GM08714 (cell line): ENCODE data around the gene CA14.

Experiments
- H3K4me3 ChIP-seq: fragments of 200-500 bp; sonication (Bioruptor generic); 2 replicates; pipeline ENCODE4 v1.5.1; 2014; ENCODE audit warnings: mild to moderate bottlenecking, low read length, inconsistent platforms
- ZNF274 ChIP-seq: IDR thresholded peaks from 2 replicates; pipeline ENCODE4 v1.6.1; 2012; ENCODE audit warnings: mild to moderate bottlenecking, low read depth, low read length

The CA14 gene

DNA sequence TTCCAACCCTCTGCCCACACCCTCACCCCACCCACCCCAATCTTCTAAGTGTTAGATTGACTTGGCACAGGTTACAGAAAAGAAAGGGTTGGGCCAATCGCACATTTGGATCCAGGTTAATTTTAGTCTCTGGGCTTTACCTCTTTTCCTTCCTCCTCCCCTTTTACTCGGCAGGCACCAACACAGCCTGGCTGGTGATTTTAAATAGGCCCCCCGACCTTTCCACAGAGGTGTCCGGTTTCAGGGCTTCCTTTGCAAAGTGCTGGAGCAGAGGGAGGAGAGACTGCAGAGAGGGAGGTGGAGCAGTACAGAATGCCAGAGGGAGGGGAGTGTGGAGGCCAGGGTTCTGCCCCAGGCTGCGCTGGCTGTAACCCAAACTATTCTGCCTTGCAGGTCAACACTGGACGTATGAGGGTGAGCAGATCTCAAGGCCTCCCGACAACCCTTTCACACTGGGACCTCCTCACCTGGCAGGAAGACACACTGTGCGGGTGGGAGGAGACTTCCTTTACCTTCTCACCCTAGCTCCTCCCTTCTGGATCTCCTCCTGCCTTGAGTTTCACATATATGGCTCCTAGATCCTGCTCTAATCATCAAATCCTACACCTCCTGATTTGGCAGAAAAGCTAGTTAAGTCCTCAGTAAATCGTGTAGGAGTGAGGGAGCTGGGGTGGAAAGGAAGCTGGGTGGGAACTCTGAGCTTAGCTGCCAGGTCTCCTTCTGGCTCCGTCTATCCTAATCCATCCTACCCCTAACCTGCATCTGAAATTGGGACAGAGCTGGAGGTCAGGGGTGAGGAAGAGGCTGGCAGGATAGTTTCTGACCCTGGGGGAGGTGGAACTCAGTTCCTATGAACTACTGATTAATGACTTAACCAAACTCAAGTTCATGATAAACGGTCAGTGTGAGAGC lies 2.4 kb downstream of the CA14 start:
- H3K4me3 ChIP-seq = no peak overlapping the region
- TF ChIP-seq ZNF274 = no peak

DNA sequence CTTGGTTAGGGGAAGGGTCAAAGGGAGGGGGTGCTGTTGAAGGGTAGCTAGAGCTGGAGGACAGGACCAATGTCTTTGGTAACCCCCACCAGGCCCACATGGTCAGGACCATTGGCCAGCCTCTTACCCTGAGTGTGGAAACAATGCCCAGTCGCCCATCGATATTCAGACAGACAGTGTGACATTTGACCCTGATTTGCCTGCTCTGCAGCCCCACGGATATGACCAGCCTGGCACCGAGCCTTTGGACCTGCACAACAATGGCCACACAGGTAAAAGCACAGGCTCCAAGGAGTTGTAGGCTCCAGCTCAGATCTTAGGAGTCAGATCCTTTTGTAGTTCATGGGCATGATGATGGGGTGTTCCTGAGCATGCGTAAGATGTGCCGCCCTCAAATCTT lies 3.8 kb downstream of the CA14 start:
- TF ChIP-seq ZNF274 = no peak

DNA sequence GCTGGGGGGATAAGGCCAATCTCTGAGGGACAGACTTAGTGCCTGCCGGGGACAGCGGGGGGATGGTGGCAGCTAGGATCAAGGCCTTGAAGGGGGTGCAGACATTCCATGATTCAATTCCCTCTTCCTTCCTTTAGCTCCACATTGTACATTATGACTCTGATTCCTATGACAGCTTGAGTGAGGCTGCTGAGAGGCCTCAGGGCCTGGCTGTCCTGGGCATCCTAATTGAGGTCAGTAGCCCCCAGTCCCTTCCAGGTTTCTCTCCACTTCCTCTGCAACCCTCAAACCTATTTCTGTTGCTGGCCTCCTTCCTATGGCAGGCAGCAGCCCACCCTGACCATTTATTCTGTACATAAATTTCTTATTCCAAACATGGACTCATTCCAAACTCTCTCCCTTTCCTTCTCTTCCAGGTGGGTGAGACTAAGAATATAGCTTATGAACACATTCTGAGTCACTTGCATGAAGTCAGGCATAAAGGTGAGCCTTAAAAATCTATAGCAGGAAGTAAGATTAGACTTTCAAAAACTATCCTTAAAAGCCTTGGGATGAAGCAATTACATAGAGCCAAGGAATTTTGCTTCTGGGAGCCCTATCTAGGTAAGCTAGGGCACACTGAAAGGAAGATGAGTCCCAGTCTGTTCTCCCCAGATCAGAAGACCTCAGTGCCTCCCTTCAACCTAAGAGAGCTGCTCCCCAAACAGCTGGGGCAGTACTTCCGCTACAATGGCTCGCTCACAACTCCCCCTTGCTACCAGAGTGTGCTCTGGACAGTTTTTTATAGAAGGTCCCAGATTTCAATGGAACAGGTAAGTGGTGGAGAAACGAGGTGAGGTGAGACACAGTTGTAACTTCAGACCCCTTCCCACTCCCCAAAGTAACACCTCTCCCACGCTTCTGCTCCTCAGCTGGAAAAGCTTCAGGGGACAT lies 5.1 kb downstream of the CA14 start:
- TF ChIP-seq ZNF274 = no peak
- H3K4me3 ChIP-seq = no peak overlapping the region

More for the DNA sequence above, 3.8 kb downstream of the CA14 start:
- no peak overlapping the region for H3K4me3 ChIP-seq

DNA sequence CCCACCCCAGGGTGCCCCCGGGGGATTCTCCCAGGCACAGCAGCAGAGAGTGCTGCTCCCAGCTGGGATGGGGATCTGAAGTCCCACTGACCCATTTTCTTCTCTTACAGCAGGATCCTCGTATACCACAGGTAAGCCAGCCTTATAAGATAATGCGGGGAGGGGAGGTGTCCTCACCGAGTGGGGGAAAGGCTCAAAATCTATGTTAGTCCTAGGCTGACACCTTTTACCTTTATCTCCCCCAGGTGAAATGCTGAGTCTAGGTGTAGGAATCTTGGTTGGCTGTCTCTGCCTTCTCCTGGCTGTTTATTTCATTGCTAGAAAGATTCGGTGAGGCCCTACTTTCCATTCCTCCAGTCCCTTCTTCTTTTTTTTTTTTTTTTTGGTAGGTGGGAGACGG lies 6.0 kb downstream of the CA14 start:
- no peak overlapping the region for H3K4me3 ChIP-seq
- no peak for TF ChIP-seq ZNF274

DNA sequence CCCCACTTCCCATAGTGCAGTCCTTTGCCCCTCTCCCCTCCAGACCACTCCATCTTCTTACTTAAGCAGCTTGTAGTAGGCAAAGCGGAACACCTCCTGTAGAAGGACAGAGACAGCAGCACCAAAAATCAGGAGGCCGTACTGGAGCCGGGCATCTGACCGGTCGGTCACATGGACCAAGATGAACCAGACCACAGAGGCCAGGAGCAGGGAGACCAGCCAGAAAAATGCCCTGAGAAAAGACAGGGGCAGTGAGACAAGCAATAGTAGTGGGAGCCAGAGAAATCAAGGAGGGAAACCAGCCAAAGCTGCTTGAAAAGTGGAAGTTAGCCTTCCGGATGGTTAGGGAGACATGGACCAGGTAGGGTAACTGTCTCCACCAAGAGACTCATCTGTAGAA lies 10.3 kb downstream of the CA14 start:
- peak overlapping the region; percentile 68 for H3K4me3 ChIP-seq
- TF ChIP-seq ZNF274 = no peak

DNA sequence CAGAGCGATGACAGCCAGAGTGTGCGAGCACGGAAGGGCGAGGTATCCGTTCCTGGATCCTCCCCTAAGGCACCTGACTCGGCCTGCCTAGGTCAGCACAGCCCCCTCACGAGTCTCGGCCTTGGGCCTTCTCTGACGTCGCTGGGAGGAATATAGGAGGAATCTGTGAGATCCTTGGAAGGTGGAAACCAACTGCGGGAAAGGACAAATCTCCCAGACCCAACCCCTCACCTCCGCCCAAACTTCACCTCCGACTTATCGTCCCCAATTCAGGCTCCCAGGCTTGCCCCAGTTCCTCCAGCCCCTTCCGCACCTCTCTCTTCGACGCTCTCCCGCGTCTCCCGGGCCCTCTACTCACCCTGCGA lies 10.7 kb downstream of the CA14 start:
- TF ChIP-seq ZNF274 = no peak
- H3K4me3 ChIP-seq = peak overlapping the region; percentile 68

DNA sequence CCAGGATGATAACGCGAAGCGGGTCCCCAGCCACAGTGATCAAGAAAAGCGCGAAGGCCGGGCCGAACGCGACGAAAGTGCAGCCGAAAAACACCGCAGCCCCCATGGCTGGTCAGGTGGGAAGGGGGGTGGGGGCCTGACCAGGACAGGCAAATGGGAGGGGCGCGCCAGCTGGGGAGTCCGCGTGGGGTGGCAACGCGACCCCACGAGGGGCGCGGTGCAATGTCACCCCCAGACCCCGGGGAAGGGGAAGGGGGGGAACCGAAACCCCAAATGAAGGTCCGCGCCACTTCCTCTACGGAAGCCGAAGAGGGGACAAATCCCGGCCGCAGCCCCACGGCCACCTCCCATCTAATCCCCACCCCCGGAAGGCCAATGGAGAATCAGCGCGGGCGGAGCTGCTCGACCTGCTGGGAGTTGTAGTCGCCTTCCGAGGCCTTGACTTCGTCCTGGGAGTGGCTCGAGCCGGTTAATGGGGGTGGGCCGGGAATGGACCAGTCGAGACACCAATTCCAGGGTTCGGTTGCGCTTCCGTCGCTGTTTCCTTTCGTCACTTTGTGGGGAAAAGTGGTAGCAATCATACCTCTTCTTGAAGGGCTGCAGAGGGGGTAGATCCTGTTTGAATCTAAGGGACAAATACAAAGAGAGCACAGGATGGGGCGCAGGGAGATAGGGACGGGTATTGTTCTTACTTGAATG lies 11.3 kb downstream of the CA14 start, which contains the start of gene APH1A:
APH1A (minus strand) TSS at position 312 of the 699 bp plus-strand sequence; CDS start at position 106, 206 bp downstream.
- no peak for TF ChIP-seq ZNF274
- H3K4me3 ChIP-seq = peak within 1 kb of the TSS; percentile 68

DNA sequence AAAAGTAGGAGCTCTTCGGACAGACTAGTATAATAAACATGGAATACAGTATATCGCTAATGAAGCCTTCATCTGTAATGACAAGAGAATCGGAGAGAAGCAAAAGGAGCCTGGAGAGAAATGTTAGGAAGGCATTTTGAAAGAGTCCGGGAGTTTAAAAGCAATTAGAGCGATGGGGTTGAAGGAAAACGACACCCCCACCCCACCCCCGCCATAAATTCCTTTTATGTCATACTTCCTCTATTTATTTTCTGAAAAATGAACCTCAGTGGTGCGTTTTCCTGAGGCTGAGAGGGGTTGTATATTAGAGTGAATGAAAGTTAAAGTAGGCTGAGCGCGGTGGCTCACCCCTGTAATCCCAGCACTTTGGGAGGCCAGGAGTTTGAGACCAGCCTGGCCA lies 11.9 kb downstream of the CA14 start:
- peak overlapping the region; percentile 68 for H3K4me3 ChIP-seq
- no peak for TF ChIP-seq ZNF274

DNA sequence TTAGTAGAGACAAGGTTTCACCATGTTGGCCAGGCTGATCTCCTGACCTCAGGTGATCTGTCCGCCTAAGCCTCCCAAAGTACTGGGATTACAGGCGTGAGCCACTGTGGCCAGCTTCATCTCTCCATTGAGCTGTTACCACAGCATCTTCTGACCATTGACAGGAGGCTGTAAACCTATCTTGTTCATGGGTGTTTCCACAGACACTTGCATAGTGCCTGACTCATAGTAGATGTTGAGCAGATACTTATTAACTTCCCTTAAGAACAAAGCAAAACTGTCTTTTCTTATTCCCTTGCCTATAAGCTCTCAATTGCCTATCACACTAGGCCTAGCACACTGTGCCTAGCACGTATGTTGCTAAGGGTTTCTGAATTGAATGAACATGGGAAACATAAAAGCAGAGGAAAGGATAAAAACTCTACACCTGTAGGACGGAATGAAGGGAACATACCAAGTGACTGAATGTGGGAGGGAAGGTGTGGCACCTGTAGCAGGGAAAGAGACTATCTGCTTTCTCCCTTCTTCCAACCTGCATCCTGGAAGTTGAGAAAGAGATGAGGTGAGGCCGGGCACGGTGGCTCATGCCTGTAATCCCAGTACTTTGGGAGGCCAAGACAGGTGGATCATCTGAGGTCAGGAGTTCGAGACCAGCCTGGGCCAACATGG lies 13.9 kb downstream of the CA14 start:
- no peak overlapping the region for H3K4me3 ChIP-seq
- TF ChIP-seq ZNF274 = no peak

DNA sequence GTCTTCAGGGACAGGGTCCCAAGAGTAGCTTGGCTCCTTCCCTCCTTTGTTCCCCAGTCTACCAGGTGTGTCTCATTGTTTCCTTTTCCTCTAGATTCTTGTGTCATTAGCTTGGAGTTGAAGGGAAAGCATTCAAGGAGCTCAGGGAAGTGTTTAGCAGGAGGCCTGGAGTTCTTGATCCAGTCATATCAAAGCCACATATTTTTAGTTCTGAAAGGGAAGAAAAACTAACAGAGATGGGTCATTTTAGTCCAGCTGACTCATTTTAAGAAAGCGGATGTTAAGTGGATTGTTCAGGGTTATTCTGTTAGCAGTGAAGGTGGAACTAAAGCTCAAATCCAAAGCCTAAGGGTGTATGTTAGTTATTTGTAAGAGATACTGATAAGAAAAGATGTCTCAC lies 15.7 kb downstream of the CA14 start:
- TF ChIP-seq ZNF274 = no peak
- no peak overlapping the region; the same call in 1 of the 2 replicates for H3K4me3 ChIP-seq

DNA sequence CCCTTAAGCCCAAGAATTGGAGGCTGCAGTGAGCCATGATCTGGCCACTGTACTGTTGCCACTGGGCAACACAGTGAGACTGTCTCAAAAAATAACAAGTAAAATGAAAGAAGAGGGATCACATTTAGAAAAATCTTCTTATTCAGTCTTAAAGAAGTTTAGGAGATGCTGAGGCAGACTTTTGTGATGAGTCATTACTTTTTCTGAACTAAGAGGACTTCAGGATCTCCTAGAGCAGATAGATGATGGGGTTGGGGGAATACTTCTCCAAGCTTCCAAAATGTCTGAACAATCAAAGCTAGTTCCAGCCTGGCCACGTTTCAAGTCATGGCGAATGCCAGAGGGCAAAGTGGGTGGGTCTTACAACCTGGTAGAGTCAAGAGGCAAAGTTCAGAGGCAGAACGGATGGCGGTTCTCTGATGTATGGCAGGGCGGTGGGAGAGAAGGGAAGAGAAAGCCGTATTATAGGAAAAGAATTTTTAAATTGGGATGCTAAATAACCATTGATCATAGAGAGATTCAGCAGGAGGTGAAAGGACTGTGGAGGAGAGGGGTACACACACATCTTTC lies 22.6 kb downstream of the CA14 start:
- TF ChIP-seq ZNF274 = no peak
- no peak overlapping the region for H3K4me3 ChIP-seq

DNA sequence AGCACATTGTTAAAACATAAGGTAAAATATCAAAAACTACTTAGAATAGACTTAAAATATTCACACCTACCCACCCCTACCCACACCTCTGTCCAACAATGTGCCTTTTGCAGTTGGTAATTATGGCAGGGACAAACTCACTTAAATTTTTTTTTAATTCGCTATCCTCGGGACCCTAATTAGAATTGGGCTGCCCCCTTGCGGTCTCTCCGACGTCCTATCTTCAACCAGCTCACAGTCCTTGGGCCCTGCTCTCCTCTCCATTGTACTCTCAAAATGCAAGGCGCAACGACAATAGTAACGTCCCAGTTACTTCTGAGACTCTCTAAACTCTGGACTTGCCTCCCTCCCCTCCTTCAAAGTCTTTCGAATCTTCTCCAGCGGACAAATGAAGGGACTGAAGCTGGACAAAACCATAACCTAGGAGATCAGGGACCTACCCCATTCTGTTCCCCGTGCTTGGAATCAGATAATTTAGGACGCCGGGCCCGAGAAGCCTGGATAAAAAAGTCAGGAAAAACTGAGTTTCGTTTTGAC lies 23.7 kb downstream of the CA14 start:
- no peak for TF ChIP-seq ZNF274
- H3K4me3 ChIP-seq = peak overlapping the region; percentile 41; the same call in 1 of the 2 replicates
